ENCODE results near the gene UBE4B. TPM values are rescaled to one million over a fixed set of nuclear protein-coding genes. Genes with fewer than 3 reads are reported as not detected.
"Not testable (repeated sequence)": the region's sequence is repeated elsewhere in the genome, so short reads cannot be mapped to it uniquely, and the experiment has no call there.

Gene UBE4B
- total RNA-seq, 1 experiment from 2014 or later = 28.1 TPM

- H3K27me3 Mint-ChIP-seq (ENCODE audit: unreplicated experiment) = no peaks in the 10 kb centered on the region
- H3K9me3 Mint-ChIP-seq (ENCODE audit: low read depth, unreplicated experiment) = no peaks in the 10 kb centered on the region
- BruUV-seq (replicated peaks) = no TSS peak
- CTCF ChIA-PET = no interaction called here
- H3K4me1 Mint-ChIP-seq (ENCODE audit: low read depth, unreplicated experiment) = no peaks in the 10 kb centered on the region
- H3K36me3 Mint-ChIP-seq (ENCODE audit: insufficient read depth, unreplicated experiment) = no peaks in the 10 kb centered on the region
- intact Hi-C loops (cut with micrococcal nuclease; ENCODE audit: unreplicated experiment) = no loop called here
- no peak overlapping the region for H3K27ac Mint-ChIP-seq (ENCODE audit: unreplicated experiment)
- no peak for TF ChIP-seq CTCF (IDR thresholded peaks at IDR 0.05; ENCODE audit: unreplicated experiment)
- no peak for DNase-seq
- no peak overlapping the region for H3K4me3 Mint-ChIP-seq (ENCODE audit: low read depth, unreplicated experiment)
Observed at GRCh38 chr1:10027027-10027426, 5.7 kb upstream of the UBE4B start.

- H3K27ac Mint-ChIP-seq (ENCODE audit: unreplicated experiment) = not testable (repeated sequence)
Observed at GRCh38 chr1:10028956-10029500, 3.7 kb upstream of the UBE4B start.

GRCh38 chr1:10031461-10031860, 1.3 kb upstream of the UBE4B start:
- Mint-ChIP-seq H3K4me3 (ENCODE audit: low read depth, unreplicated experiment) (no peak overlapping the region), H3K4me1 (ENCODE audit: low read depth, unreplicated experiment) (no peaks in the 10 kb centered on the region), H3K27ac (ENCODE audit: unreplicated experiment) (no peak overlapping the region), H3K27me3 (ENCODE audit: unreplicated experiment) (no peaks in the 10 kb centered on the region), H3K36me3 (ENCODE audit: insufficient read depth, unreplicated experiment) (peaks cover 21% of the 10 kb centered on the region), H3K9me3 (ENCODE audit: low read depth, unreplicated experiment) (no peaks in the 10 kb centered on the region)
- TF ChIP-seq CTCF (IDR thresholded peaks at IDR 0.05; ENCODE audit: unreplicated experiment) = no peak
- DNase-seq = no peak
- CTCF ChIA-PET = no interaction called here
- BruUV-seq (replicated peaks) = no TSS peak
- intact Hi-C loops (cut with micrococcal nuclease; ENCODE audit: unreplicated experiment) = no loop called here

More at GRCh38 chr1:10028956-10029500, 3.7 kb upstream of the UBE4B start:
- DNase-seq; H3K4me1 Mint-ChIP-seq (ENCODE audit: low read depth, unreplicated experiment); BruUV-seq (replicated peaks); intact Hi-C loops (cut with micrococcal nuclease; ENCODE audit: unreplicated experiment); CTCF ChIA-PET; H3K4me3 Mint-ChIP-seq (ENCODE audit: low read depth, unreplicated experiment); H3K27me3 Mint-ChIP-seq (ENCODE audit: unreplicated experiment); H3K9me3 Mint-ChIP-seq (ENCODE audit: low read depth, unreplicated experiment): not testable (repeated sequence)
- H3K36me3 Mint-ChIP-seq (ENCODE audit: insufficient read depth, unreplicated experiment) = peaks cover 14% of the 10 kb centered on the region

GRCh38 chr1:10033359-10033845, 644 bp downstream of the UBE4B start:
- no peak for TF ChIP-seq CTCF (IDR thresholded peaks at IDR 0.05; ENCODE audit: unreplicated experiment)
- BruUV-seq (replicated peaks) = no TSS peak
- intact Hi-C loops (cut with micrococcal nuclease; ENCODE audit: unreplicated experiment) = loop anchor here (2.0 kb wide), 1 partner anchor 91 kb away; the partner anchor contains the start of genes LZIC and NMNAT1
- DNase-seq = peak; percentile 24
- H3K4me1 Mint-ChIP-seq (ENCODE audit: low read depth, unreplicated experiment) = no peaks in the 10 kb centered on the region
- peak overlapping the region; percentile 91 for H3K4me3 Mint-ChIP-seq (ENCODE audit: low read depth, unreplicated experiment)
- H3K36me3 Mint-ChIP-seq (ENCODE audit: insufficient read depth, unreplicated experiment) = peaks cover 27% of the 10 kb centered on the region
- H3K27me3 Mint-ChIP-seq (ENCODE audit: unreplicated experiment) = no peaks in the 10 kb centered on the region
- H3K9me3 Mint-ChIP-seq (ENCODE audit: low read depth, unreplicated experiment) = no peaks in the 10 kb centered on the region
- CTCF ChIA-PET = interaction anchor here (0.5 to 1.4 kb wide), 4 partner anchors 90 to 156 kb away, joined by 3 to 6 read pairs (median 4); partner anchors contain the start of genes LZIC and NMNAT1
- H3K27ac Mint-ChIP-seq (ENCODE audit: unreplicated experiment) = peak overlapping the region; percentile 63

GRCh38 chr1:10042746-10043145, 10.0 kb downstream of the UBE4B start:
- intact Hi-C loops (cut with micrococcal nuclease; ENCODE audit: unreplicated experiment) = no loop called here
- CTCF ChIA-PET = no interaction called here
- H3K27ac Mint-ChIP-seq (ENCODE audit: unreplicated experiment) = no peak overlapping the region
- H3K27me3 Mint-ChIP-seq (ENCODE audit: unreplicated experiment) = no peaks in the 10 kb centered on the region
- BruUV-seq (replicated peaks) = no TSS peak
- peaks cover 12% of the 10 kb centered on the region for H3K36me3 Mint-ChIP-seq (ENCODE audit: insufficient read depth, unreplicated experiment)
- no peak overlapping the region for H3K4me3 Mint-ChIP-seq (ENCODE audit: low read depth, unreplicated experiment)
- DNase-seq = no peak
- H3K4me1 Mint-ChIP-seq (ENCODE audit: low read depth, unreplicated experiment) = peaks cover 10% of the 10 kb centered on the region
- no peak for TF ChIP-seq CTCF (IDR thresholded peaks at IDR 0.05; ENCODE audit: unreplicated experiment)
- no peaks in the 10 kb centered on the region for H3K9me3 Mint-ChIP-seq (ENCODE audit: low read depth, unreplicated experiment)

Measured in Calu3 (cell line).